Measurements from ENCODE around the gene KCNJ1.

KCNJ1 gene

DNA sequence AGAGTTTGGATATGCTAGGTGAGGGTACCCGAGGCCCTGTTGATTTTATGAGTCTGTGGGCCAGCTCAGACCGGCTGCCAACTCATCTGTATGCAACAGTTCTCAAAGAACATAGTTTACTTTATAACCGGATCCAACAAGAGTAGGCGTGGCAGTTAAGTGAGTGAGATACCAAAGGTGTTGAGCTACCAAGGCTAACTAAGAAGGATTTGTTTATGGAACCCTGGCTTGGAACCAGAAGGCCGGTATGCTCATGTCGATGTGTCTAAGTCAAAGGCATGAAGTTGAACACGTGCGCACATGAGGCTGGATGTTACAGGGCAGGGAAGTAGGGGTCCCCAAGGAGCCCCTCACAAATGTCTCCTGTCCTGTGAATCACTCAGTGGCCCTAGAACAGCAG is at the start of gene KCNJ1:
KCNJ1 (minus strand) TSS at position 20 of the 400 bp plus-strand sequence. CDS start 27,053 bp downstream, outside the sequence.
- no peak for DNase-seq

DNA sequence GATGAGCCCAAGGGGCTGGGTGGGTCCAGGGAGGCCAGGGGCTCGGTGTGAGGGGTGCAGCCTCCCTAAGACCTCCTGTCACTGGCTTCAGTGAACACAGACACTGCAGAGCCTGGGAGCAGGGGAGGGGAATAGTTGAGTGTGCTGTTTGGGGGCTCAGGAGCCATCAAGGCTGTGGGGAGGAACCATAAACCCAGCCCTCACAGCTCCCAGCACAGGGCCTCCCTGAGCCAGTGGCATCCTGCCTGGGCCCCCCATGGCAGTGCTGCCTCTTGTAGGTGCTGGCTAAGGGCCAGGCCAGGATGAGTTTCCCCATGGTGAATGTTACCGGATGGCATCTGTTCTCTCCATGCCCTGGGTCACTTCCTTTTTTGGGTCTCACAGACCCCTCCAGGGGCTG is 49.6 kb upstream of the KCNJ1 start:
- DNase-seq = no peak

DNA sequence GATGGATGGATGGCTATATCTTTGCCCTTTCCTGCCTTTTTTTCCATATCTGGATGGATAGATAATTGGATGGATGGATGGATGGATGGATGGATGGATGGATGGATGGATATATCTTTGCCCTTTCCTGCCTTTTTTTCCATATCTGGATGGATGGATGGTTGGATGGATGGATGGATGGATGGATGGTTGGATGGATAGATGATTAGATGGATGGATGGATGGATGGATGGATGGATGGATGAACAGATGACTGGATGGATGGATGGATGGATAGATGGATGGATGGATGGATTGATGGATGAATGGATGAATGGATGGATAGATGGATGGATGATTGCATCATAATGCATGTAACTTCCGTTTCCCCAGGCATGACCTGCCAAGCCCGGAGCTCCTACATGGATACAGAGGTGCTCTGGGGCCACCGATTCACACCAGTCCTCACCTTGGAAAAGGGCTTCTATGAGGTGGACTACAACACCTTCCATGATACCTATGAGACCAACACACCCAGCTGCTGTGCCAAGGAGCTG is 49.0 kb upstream of the KCNJ1 start:
- DNase-seq = no peak

DNA sequence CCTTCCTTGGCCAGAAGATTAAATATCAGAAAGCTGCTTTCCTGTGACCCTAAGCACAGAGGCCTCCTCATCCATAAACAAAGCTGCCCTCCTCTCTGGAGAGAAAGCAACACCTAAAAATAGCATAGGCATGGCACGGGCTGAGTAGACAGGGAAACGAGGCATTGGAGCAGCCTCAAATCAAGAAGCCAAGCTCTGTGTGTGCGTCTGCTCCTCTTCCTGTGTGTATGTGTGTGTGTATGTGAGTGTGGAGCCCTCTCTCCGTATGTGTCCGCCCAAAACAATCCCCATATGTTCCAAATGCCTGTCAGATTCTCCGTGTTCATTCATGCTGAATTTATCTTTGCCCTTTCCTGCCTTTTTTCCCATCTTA is 48.0 kb upstream of the KCNJ1 start:
- DNase-seq = no peak

DNA sequence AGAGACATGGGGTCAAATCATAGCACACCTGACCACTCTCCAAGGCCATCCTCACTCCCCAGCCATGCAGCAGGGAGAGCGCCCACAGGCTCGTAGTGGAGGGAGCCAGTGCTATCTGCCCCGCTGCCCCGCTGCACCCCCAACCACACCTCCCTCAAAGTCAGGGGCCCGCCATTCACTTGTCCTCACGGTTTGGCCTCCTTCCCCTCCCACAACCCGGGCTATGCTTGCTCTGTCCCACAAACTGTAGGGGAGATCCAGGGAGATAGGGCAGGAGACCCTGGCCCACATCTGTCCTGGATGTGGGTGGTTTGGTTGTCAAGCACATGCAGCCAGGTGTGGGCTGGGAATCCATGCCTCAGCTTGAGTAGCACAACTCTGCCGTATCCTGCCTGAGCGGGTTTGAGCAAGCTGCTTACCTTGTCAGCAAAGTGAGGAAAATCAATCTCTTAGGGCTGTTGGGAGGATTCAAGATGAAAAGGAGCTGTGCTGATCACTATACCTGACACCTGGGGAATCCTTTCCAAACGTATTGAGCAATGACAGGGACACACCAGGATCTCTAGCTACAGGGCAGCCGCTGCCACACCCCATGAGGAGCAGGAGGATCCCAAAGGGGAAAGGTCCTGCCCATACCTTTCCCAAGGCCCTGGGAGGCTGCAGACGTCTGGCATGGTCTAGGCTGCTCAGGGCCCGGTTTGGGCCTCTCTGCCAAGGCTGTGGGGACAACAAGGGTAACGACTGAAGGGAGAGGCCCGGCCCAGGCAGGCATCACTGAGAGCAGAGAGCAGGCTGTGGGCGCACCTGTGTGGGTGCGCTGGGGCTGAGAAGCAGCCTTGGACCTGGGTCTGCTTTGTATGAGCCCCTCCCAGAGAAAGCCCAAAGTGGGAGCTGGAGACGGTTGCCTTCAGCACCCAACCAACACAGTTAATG is 47.4 kb upstream of the KCNJ1 start:
- no peak for DNase-seq

DNA sequence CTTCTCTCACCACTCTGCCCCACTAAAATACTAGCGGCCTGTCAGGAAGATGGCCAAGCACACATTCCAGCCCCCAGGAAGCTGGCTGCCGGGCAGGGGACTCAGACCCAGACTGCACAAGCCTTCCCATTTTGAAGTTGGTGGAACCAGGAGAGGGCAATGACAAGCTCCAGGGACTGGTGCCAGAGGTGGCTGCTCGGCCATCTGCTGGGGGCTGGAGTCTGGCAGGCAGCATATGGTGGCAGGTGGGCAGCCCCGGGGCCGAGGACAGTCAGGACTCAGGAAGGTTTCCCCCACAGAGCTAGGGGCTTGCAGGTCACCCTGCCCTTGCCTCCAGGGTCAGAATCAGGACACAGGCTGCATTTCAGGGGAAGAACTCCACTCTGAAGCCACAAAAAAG is 46.7 kb upstream of the KCNJ1 start:
- DNase-seq = no peak

DNA sequence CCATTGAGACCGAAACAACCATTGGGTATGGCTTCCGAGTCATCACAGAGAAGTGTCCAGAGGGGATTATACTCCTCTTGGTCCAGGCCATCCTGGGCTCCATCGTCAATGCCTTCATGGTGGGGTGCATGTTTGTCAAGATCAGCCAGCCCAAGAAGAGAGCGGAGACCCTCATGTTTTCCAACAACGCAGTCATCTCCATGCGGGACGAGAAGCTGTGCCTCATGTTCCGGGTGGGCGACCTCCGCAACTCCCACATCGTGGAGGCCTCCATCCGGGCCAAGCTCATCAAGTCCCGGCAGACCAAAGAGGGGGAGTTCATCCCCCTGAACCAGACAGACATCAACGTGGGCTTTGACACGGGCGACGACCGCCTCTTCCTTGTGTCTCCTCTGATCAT is 44.6 kb upstream of the KCNJ1 start:
- no peak for DNase-seq

DNA sequence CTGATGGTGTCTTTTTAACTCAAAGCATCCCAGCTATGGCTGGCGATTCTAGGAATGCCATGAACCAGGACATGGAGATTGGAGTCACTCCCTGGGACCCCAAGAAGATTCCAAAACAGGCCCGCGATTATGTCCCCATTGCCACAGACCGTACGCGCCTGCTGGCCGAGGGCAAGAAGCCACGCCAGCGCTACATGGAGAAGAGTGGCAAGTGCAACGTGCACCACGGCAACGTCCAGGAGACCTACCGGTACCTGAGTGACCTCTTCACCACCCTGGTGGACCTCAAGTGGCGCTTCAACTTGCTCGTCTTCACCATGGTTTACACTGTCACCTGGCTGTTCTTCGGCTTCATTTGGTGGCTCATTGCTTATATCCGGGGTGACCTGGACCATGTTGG is 44.1 kb upstream of the KCNJ1 start:
- DNase-seq = no peak

DNA sequence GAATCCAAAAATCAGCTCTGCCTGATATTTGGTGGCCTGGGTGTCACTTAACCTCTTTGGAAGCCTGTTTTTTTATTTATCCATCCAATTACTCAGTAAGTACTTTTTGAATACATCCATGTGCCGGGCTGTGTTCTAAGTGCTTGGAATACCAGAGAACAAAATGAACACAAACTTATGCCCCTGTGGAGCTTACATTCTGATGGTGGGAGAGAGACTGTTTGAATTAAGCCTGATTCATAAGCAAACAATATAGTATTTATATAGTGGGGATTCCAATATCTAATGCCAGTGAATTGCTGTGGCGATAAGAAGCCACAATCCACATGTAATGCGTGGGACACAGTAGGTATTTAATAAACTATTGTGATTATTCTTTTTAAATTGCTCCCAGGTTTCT is 43.5 kb upstream of the KCNJ1 start:
- no peak for DNase-seq

DNA sequence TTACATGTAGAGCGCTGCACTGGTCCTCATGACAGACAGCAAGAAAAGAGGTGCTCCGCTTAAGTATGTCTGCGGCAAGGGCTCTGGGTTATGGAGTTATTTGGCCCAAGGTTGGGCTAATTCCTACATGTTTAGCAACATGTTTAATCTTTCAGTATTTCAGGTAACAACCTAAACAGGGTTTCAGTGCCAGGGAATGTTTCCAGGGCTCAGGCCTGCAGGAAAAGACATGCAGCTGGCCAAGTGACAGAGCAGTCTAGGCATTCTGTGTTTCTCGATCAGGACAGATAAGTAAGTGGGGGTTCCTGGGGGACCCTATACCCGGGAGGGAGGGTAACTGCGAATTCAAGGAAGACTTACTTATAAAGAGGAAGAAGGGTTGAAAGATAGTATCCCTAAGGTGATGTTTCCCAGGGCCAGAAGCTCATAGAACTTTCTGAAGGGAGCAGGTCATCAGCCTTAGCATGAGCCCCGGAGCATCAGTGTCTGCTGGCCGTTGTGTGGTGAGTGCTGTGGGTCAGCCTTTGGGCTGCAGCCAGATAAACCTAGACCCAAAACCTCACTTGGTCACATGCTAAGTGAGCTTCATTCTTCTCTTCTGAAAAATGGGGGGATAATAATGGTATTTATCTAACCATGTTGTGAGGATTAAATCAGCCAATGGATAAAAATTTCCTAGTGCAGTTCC is 42.5 kb upstream of the KCNJ1 start:
- no peak for DNase-seq

DNA sequence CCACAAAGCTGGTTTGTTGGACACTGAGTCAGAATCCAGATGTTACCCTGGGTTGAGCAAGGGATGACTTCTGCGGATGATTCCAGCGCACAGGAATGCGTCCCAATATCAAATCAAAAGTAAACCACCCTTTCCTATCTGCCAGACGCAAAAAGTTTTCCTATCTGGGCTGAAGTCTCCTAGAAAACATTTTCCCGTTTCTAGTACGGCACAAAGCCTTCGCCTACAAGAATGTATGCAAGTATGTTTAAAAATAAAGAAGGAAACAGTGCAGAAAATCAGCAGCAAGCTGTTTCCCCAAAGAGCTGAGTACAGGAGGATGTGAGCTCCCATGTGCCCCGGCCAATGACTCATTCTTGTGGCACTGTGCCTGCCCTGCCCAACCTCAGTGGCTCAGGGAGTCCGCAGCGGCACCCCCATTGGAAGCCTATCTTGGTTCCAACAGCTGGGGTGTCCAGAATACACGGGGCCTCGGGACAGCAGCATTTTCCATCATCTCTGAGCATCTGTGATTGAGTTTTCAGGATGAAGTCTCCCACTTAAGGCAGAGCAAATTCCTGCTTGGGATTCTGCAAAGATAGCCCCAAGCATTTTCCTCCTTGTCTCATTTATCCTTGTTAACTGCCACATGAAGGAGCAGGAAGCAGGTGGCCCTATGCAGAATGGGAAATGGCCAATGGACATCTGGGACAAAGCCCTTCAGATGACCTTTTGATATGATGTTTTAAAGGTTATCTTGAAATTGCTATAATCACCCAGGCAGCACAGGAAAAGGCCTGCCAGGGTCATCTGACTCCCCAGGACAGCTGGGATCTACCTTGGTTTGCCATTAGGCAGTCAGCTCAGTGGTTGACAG is 41.5 kb upstream of the KCNJ1 start:
- DNase-seq = no peak

DNA sequence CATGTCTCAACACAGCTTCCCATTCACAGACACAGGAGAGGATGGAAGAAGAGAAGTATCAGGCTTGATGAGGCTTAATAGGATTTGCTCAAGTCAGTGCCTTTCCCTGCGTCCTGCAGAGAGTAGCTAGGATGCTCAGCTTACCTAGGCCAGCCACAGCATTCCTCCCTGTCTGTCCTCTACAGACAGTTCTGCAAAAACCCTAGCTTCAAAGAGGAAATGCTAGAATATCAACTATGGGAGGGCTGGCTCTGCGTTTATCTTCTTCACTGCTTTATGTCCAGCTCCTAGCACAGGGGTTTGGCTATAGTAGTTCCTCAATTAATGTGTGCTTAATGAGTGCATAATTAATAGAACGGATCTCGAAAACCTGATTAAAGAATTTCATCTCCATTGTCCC is 40.5 kb upstream of the KCNJ1 start:
- no peak for DNase-seq

DNA sequence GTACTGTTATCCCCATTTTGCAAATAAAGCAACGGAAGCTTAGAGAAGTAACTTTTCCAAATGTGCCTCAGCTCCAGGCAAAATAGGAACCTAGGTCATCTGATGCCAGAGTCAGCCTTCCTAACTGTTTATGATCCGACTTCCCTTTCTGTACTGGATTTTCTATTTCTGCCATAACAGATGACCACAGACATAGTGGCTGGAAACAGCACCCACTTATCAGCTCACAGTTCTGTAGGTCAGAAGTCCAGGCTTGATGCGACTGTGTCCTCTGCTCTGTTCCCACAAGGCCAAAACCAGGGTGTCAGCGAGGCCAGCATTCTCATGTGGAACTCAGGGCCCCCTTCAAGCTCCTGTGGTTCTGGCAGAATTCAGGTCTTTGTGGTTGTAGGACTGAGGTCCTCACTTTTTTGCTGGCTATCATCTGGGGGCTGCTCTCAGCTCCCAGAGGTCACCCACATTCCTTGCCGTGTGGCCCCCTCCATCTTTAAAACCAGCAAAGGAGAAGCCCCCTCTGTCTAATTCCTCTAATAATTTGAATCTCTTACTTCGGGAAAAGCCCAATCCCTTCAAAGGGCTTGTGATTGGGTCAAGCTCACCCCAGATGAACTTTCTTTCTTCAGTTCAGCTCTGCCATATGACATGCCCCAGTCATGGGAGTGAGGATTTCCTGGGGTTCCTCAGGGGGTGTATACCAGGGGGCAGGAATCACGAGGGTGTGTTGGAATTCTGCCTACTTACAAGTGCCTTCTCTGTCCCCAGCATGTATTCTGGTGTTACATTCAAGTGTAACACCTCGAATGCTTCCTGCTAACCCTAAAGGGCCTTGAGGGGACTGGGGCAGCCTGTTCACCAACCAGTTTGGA is 39.3 kb upstream of the KCNJ1 start:
- DNase-seq = no peak

DNA sequence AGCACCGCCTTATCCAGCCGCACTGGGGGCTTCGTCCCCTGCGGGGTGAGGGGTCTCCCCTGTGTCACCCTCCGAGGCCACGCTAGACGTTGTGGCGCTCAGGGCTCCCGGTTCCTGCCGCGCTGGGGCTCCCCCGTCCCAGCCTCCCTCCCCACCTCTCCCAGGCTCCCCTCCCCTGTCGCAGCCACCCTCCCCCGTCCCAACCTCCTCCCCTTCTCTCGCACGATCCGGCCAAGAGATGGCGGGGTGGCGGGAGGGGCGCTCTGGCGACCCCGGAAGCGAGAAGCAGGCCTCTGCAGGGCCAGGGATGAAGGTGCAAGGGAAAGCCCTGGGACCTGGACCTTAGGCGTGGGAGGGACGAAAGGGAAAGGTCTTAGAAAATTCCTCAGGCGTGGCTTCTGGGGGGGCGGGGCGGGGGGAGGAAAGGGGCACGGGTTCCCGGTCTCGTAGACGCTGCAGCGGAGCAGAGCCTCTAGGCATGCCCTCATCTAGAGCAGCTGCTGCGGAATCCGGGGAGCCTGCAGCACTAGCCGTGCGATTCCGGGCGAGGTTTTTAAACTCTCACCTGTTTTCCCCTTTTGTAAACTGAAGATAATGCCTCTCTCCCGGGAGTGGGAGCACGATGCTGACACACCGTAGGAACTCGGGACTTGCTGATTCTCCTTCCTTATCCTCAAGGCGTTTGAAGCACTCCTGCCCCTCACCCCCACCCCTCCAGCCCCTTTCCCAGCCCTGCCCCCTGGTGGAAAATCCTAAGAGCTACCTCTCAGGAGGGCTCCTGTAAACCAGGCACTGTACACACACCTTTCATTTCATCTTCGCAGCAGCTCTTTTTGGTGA is 38.5 kb upstream of the KCNJ1 start:
- peak; percentile 40 for DNase-seq

DNA sequence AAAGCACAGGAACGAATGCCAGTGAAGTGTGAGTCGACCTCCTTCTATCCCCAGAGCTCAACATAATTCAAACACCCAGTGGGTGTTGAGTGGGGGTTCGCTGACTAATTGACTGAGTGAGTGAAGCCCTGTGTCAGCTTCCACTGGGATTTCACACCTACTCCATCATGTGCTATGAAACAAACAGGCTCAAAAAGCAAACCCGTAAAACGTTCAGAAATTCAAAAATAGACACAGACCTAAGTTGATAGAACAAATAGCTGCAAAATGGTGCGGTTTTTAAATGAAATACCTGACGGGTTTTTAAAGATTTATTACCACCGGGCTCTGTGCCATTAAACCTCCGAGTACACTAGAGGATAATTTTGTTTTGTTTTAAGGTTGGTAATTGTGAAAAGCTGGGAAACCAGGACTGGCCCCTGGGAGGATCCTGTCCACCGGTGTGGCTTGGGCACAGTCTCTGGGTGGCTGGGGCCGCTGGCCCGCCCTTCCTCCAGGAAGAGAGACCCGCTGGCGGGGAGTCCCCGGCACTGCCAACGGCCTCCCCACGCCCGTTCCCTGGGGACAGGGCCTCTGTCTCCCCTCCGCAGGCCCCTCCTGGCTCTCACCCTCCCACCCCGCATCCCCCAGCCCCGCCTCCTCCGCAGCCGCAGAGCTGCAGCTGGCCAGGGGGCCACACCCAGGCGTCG is 37.7 kb upstream of the KCNJ1 start:
- peak; percentile 45 for DNase-seq

DNA sequence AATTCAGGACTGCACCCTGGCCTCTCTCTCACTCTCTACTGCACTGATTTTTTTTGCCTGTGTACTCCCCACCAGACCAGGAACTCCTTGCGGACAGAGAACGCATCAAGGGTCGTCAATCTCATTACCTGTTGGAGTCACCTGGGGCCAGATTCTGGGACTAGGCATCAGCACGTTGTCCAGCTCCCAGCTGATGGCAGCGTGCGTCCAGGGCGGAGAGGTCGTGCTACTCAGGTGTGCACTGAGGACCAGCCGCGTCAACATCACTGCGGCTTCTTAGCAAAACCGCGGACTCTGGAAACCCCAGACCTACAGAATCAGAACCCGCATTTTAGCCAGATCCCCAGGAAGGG is 37.2 kb upstream of the KCNJ1 start:
- no peak for DNase-seq

DNA sequence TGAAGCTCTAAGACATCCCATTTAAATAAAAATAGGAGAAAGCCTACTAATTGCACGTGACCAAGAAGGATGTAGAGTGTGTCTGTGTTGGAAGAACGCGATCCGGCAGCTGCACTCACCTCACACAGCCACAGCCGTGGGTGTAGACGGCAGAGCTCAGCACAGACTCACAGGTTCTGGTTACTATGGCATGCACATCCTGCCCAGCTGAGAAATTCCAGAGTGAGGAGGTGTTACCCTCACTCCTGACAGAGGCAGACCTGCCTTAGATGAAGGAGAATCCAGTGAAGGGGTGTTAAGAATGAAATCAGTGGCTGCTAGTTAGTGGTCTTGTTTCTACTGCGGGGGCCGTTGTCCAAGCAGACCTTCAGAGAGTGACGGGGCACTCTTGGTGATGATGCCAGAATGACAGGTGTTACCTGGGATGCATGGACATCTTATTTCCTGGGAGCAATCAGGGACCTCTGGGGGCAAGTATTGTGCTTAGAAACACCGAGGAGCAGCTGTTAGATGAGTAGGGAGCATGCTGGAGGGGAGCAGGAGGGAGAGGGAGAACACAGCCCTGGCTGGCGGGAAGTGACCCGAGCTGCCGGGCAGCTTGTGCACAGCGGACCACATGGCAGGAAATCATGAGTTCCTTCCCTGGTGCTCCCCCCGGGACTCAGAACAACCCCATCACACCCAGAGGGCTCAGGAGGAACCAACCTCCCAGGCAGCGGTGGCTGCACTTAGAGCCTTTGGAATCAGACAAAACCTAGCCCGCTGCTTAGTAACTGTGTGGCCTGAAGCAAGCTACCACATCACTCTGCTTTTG is 36.4 kb upstream of the KCNJ1 start:
- DNase-seq = no peak

DNA sequence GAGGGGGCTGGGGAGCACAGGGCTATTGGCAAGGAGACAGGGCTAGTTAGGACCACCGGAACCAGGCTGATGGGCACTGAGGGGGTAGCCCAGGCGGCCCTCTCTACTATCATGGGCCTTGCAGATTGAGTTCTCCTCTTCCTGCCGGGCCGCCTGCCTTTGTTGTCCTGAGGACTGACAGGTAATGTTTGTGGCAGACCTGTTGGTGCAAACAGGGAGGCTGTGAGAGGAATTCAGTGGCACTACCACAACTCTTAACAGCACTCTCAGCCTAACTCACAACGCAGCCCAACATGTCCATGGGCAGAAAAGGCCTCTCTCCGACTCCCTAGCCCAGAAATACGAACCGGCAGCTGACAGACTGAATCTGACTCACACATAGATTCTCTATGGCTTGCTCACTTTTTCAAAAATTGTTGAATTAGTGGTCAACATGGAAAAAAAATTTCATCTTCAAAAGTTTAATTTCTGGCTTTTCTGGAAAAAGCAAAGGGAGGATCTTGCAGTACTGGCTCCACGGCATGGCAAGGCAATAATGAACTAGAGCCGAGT is 35.5 kb upstream of the KCNJ1 start:
- no peak for DNase-seq
